AG09309 (cell line): ENCODE results near the gene LCA5L.
A peak's percentile ranks its signal among the peaks of the same experiment; 100 is the strongest.

Experiments used
- DNase-seq: peaks from one replicate; pipeline ENCODE4 v3.0.0-alpha.2; 2010; ENCODE audit warnings: low read depth
- H3K4me3 ChIP-seq: 2 replicates; pipeline ENCODE4 v1.5.1; 2011; ENCODE audit warnings: mild to moderate bottlenecking, low read depth, low read length, moderate library complexity; ENCODE audit not compliant: control insufficient read depth
- CTCF ChIP-seq: IDR thresholded peaks from 2 replicates; pipeline ENCODE4 v1.5.1; 2011; ENCODE audit warnings: mild to moderate bottlenecking, low read depth, low read length, inconsistent platforms; ENCODE audit not compliant: insufficient read depth, control insufficient read depth; ENCODE audit errors: missing control alignments

The LCA5L gene

GRCh38 chr21:39445321-39446269 lies at the start of gene LCA5L:
LCA5L (minus strand) TSS chr21:39445778; CDS start chr21:39428493, 17,285 bp downstream.
- peak within 1 kb of the TSS; percentile 65 for H3K4me3 ChIP-seq

GRCh38 chr21:39489380-39489924 lies 43.9 kb upstream of the LCA5L start:
- H3K4me3 ChIP-seq, result no peak overlapping the region
- DNase-seq, result no peak
- no peak for TF ChIP-seq CTCF

More at GRCh38 chr21:39445321-39446269, at the start of gene LCA5L:
- no peak for DNase-seq
- peak; percentile 29 for TF ChIP-seq CTCF

- TF ChIP-seq CTCF, result no peak
- DNase-seq, result no peak
- no peak overlapping the region for H3K4me3 ChIP-seq
Measured at GRCh38 chr21:39484711-39485276, 39.2 kb upstream of the LCA5L start.

GRCh38 chr21:39483917-39484316 lies 38.3 kb upstream of the LCA5L start:
- TF ChIP-seq CTCF, result no peak
- peak; percentile 32 for DNase-seq
- no peak overlapping the region for H3K4me3 ChIP-seq

GRCh38 chr21:39481886-39482285 lies 36.3 kb upstream of the LCA5L start:
- H3K4me3 ChIP-seq, result no peak overlapping the region
- DNase-seq, result no peak
- TF ChIP-seq CTCF, result no peak

GRCh38 chr21:39480271-39480670 lies 34.7 kb upstream of the LCA5L start:
- TF ChIP-seq CTCF, result no peak
- no peak for DNase-seq
- no peak overlapping the region for H3K4me3 ChIP-seq
